ENCODE results near the gene COPG2.
A peak's percentile ranks its signal among the peaks of the same experiment; 100 is the strongest.

COPG2 gene

GRCh38 chr7:130500463-130500862 is 168.1 kb downstream of the COPG2 start:
- H3K4me3 ChIP-seq (ENCODE audit: low read depth, low read length): no peak overlapping the region
- DNase-seq (ENCODE audit: low read depth): no peak
- no peak for TF ChIP-seq CTCF (IDR thresholded peaks at IDR 0.05; ENCODE audit: insufficient read depth, low read depth, low read length, missing control alignments)

- no peak overlapping the region for H3K4me3 ChIP-seq (ENCODE audit: low read depth, low read length)
- DNase-seq (ENCODE audit: low read depth): no peak
- TF ChIP-seq CTCF (IDR thresholded peaks at IDR 0.05; ENCODE audit: insufficient read depth, low read depth, low read length, missing control alignments): no peak
Observed at GRCh38 chr7:130494431-130494858, 174.1 kb downstream of the COPG2 start.

GRCh38 chr7:130493275-130493873 is 175.2 kb downstream of the COPG2 start:
- H3K4me3 ChIP-seq (ENCODE audit: low read depth, low read length): no peak overlapping the region
- TF ChIP-seq CTCF (IDR thresholded peaks at IDR 0.05; ENCODE audit: insufficient read depth, low read depth, low read length, missing control alignments): no peak
- DNase-seq (ENCODE audit: low read depth): no peak

- TF ChIP-seq CTCF (IDR thresholded peaks at IDR 0.05; ENCODE audit: insufficient read depth, low read depth, low read length, missing control alignments): no peak
- peak overlapping the region; percentile 31 for H3K4me3 ChIP-seq (ENCODE audit: low read depth, low read length)
- DNase-seq (ENCODE audit: low read depth): no peak
Observed at GRCh38 chr7:130492523-130493274, 175.8 kb downstream of the COPG2 start.

- peak within 1 kb of the TSS; percentile 31 for H3K4me3 ChIP-seq (ENCODE audit: low read depth, low read length)
- DNase-seq (ENCODE audit: low read depth): peak; percentile 29
- no peak for TF ChIP-seq CTCF (IDR thresholded peaks at IDR 0.05; ENCODE audit: insufficient read depth, low read depth, low read length, missing control alignments)
Observed at GRCh38 chr7:130491841-130492522, 176.6 kb downstream of the COPG2 start, which contains the start of gene MEST. MEST (plus strand) TSS chr7:130492085; CDS start chr7:130492314, 229 bp downstream.

GRCh38 chr7:130490888-130491804 is 177.4 kb downstream of the COPG2 start:
- TF ChIP-seq CTCF (IDR thresholded peaks at IDR 0.05; ENCODE audit: insufficient read depth, low read depth, low read length, missing control alignments): peak; percentile 60
- peak overlapping the region; percentile 24 for H3K4me3 ChIP-seq (ENCODE audit: low read depth, low read length)
- peak; percentile 50 for DNase-seq (ENCODE audit: low read depth)
